Measurements from ENCODE around the gene TMC1.
"Not testable (repeated sequence)": the region's sequence is repeated elsewhere in the genome, so short reads cannot be mapped to it uniquely, and the experiment has no call there.

DNA sequence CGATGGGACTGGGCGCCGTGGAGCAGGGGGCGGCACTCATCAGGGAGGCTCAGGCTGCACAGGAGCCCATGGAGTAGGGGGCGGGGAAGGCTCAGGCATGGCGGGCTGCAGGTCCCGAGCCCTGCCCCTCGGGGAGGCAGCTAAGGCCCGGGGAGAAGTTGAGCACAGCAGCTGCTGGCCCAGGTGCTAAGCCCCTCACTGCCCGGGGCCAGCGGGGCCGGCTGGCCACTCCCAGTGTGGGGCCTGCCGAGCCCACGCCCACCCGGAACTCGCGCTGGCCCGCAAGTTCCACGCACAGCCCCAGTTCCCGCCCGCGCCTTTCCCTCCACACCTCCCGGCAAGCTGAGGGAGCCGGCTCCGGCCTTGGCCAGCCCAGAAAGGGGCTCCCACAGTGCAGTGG is 41.1 kb upstream of the TMC1 start:
- not testable (repeated sequence) for TF ChIP-seq POLR2A, CTCF (IDR thresholded peaks at IDR 0.05)

All from tibial nerve (tissue), 3 donors.